ENCODE measurements around the gene PRR19. TPM values are rescaled to one million over a fixed set of nuclear protein-coding genes. Genes with fewer than 3 reads are reported as not detected.

PRR19 gene
- total RNA-seq, 1 experiment from 2014 or later: 3.2 TPM

DNA sequence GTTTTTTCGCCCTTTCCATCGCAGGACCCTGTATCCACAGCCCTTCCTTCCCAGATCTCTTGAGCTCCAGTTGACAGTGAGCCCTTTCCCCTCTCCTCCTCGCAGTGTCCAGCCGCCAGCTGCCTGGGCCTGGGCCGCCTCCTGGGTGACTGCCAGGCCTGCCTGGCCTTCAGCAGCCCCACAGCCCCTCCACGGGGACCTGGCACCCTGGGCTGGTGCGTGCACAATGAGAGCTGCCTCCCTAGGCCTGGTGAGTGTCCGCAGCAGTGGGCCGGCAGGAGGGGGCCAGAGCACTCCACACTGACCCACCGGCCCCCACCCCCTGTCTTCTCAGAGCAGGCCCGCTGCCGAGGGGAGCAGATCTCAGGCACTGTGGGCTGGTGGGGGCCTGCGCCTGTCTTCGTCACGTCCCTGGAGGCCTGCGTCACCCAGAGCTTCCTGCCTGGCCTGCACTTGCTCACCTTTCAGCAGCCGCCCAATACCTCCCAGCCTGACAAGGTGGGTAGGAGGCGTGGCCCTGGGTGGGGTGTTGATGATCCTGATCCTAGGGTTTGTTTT is 42.5 kb downstream of the PRR19 start:
- TF ChIP-seq, protein P1, sequence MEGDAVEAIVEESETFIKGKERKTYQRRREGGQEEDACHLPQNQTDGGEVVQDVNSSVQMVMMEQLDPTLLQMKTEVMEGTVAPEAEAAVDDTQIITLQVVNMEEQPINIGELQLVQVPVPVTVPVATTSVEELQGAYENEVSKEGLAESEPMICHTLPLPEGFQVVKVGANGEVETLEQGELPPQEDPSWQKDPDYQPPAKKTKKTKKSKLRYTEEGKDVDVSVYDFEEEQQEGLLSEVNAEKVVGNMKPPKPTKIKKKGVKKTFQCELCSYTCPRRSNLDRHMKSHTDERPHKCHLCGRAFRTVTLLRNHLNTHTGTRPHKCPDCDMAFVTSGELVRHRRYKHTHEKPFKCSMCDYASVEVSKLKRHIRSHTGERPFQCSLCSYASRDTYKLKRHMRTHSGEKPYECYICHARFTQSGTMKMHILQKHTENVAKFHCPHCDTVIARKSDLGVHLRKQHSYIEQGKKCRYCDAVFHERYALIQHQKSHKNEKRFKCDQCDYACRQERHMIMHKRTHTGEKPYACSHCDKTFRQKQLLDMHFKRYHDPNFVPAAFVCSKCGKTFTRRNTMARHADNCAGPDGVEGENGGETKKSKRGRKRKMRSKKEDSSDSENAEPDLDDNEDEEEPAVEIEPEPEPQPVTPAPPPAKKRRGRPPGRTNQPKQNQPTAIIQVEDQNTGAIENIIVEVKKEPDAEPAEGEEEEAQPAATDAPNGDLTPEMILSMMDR (conservative IDR thresholded peaks at IDR 0.05): no peak
- H2AK5ac ChIP-seq (ENCODE audit: insufficient read length, low read length): no peak overlapping the region
- no peak overlapping the region for H2AFZ ChIP-seq (ENCODE audit: low read length)
- H3K79me2 ChIP-seq (ENCODE audit: insufficient read depth, low read length): no peaks in the 10 kb centered on the region
- no CpG with 5 or more reads among the region's 18 CpGs for WGBS (ENCODE audit: extremely low coverage, insufficient read length, low lambda C conversion rate)
- no peak overlapping the region for H2BK5ac ChIP-seq (ENCODE audit: insufficient read length, low read length)
- H2BK12ac ChIP-seq (ENCODE audit: insufficient read length, low read depth, low read length): no peak overlapping the region
- no peaks in the 10 kb centered on the region for H3K27me3 ChIP-seq (ENCODE audit: insufficient read depth, low read length)
- no peak overlapping the region for H4K91ac ChIP-seq (ENCODE audit: insufficient read length, low read depth, low read length)
- peaks cover 5 to 31% (median 20%) of the 10 kb centered on the region in 3 experiments; a peak in 6 of 7 replicates for H3K36me3 Mint-ChIP-seq (ENCODE audit: insufficient read depth in 1 of 3, low read depth in 3 of 3)
- H3K4me3 Mint-ChIP-seq: no peak overlapping the region
- H3K4me1 ChIP-seq (ENCODE audit: insufficient read depth, low read length): no peaks in the 10 kb centered on the region
- H4K8ac ChIP-seq (replicated peaks; ENCODE audit: insufficient read length, low read depth, low read length): no peak overlapping the region
- H3K4ac ChIP-seq (ENCODE audit: low read depth, low read length): no peak overlapping the region
- no peaks in the 10 kb centered on the region for H3K9me3 Mint-ChIP-seq
- H3K4me1 Mint-ChIP-seq: no peaks in the 10 kb centered on the region
- H2BK120ac ChIP-seq (ENCODE audit: low read depth, low read length, poor library complexity, severe bottlenecking): no peak overlapping the region
- no peak overlapping the region for H2BK15ac ChIP-seq (ENCODE audit: low read depth, low read length)
- H4K5ac ChIP-seq (ENCODE audit: insufficient read length, low read depth, low read length): no peak overlapping the region
- no peak overlapping the region for H3K9ac ChIP-seq (ENCODE audit: extremely low read depth, insufficient read length, low read length)
- H3K56ac ChIP-seq (ENCODE audit: insufficient read length, low read depth, low read length): no peak overlapping the region
- H4K20me1 ChIP-seq (ENCODE audit: control insufficient read depth, insufficient read depth, insufficient read length): no peaks in the 10 kb centered on the region
- H3K27ac ChIP-seq (ENCODE audit: insufficient read length, low read depth, low read length): no peak overlapping the region
- no peaks in the 10 kb centered on the region for H3K23me2 ChIP-seq (ENCODE audit: insufficient read length, low read depth, low read length, poor library complexity, severe bottlenecking)
- no peaks in the 10 kb centered on the region for H3K27me3 Mint-ChIP-seq (ENCODE audit: low read depth)
- no peak overlapping the region for H3K18ac ChIP-seq (ENCODE audit: insufficient read length, low read depth, low read length)
- no peak overlapping the region for H2BK20ac ChIP-seq (ENCODE audit: low read depth, low read length, poor library complexity, severe bottlenecking)
- no peak for DNase-seq
- H3K79me1 ChIP-seq (ENCODE audit: insufficient read depth, low read depth, low read length, poor library complexity, severe bottlenecking): no peaks in the 10 kb centered on the region
- H3K23ac ChIP-seq (ENCODE audit: insufficient read length, low read depth, low read length): no peak overlapping the region
- no peaks in the 10 kb centered on the region for H3K9me3 ChIP-seq (ENCODE audit: control insufficient read depth, low read depth, low read length)
- H3K27ac Mint-ChIP-seq: no peak overlapping the region
- no peak overlapping the region for H3T11ph ChIP-seq (ENCODE audit: low read length)
- H3K14ac ChIP-seq (ENCODE audit: insufficient read depth, low read length): no peak overlapping the region
- no peak overlapping the region for H3K4me2 ChIP-seq (ENCODE audit: insufficient read depth, insufficient read length, low read length)
